Activated naive CD4-positive, alpha-beta T cell (primary cell): Measurements from ENCODE around the gene SLC9A8.

Experiments
- DNase-seq, 4 experiments: peaks; one replicate each; lab custom pipeline; 2025; lab: John Stamatoyannopoulos, UW

SLC9A8 gene

DNA sequence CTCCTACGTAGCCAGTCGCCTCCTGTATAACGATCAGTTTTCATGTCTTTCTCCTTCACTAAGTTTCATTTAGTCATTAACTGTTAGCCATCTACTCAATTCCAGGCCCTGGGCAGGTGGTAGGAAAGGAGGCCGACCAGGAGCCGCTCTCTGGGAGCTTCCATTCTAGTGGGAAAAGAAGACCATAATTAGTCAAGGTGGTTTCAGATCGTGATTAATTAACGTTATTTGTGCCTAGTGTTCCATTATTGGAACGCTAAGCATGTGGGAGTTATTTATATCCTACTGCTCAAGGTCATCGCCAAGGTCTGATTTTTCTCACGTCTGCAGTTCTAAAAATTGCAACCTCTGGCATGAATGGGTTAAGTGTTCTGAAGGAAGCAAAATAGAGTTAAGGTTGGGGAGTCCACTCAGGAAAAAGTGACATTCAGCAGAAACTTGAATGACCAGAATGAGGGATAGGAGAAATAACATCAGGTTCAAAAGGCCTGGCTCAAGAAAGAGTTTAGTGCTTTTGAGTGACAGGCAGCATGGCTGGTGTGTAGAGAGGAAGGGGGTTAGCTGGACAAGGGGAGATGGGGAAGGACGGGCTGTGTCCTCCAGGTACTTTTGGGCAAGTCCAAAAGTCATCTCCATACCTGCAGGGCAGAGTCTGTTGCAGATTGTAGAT, 812 bp downstream of the SLC9A8 start:
- no peak for DNase-seq

- no peak for DNase-seq
Measured at GRCh38 chr20:49814057-49814694, 1.5 kb downstream of the SLC9A8 start.

DNA sequence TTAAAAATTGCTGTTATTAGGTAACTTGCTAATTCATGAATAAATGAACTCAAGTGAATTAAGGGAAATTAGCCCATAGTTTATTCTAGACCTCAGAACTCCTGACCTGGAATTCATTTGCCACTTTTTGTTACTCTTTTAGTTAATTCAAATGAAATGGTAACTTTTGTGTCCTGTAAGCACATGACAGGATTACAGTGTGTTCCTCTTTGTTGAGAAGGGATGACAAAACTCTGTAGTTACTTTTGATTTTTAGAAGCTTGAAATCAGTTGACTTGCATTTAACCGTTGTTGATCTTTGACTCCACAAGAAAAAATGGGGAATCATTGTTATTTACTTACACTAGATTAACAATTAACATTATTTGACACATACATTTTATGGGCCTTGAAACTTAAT, 6.2 kb downstream of the SLC9A8 start:
- no peak for DNase-seq

GRCh38 chr20:49819702-49820101, 7.1 kb downstream of the SLC9A8 start:
- no peak for DNase-seq

GRCh38 chr20:49821381-49821780, 8.8 kb downstream of the SLC9A8 start:
- no peak for DNase-seq

- no peak for DNase-seq
Measured at GRCh38 chr20:49821870-49822331, 9.3 kb downstream of the SLC9A8 start.

DNA sequence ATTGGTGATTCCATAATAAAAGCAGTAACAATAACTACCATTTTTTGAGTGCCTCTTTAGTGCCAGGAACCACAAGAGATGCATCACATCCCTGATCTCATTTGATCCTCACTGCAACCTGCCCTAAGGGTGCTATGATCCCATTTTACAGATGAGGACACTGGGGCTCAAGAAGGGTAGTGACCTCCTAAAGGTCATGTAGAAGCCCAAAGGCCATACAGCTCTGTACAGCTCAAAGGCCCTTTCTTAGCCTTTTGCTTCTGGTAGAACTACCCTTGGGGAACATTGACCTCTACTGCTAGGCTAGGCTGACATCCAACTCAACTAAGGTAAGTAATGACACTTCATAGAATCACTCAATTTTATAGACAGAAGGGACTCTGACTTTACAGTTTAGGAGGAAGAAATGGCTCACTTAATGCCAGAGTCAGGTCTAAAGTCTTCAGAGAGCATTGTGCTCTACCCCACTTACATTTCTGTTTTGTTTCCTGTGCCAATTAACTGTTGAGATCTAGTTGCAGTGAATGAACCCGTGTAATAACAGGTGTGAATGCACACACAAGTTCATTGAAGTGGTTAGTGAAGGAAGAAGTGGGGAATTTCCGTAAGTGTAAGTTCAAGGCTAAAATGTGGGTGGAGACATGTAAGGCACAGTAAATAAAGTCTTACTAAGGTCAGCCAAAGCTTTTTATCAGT, 10.7 kb downstream of the SLC9A8 start:
- no peak for DNase-seq

DNA sequence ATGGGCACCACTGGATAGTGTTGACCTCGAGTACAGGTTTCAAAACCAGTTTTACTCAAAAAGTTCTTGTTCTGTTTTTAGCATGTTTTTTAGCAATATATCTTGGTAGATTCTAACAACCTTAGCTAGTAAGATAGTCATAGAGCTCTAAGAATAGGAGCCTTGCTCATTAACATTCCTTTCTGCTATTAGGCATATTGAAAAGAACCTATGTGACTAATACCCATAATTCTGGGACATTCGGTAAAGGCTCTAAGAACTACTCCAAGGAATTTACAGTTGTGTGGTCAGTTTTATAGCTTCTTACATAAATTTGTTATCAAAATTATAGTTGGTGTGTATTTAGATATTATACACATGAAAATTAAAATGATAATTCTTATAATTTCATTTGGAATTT, 11.6 kb downstream of the SLC9A8 start:
- DNase-seq = no peak

- DNase-seq = no peak
Measured at GRCh38 chr20:49825521-49826033, 12.9 kb downstream of the SLC9A8 start.

GRCh38 chr20:49831022-49831769, 18.6 kb downstream of the SLC9A8 start:
- no peak for DNase-seq

DNA sequence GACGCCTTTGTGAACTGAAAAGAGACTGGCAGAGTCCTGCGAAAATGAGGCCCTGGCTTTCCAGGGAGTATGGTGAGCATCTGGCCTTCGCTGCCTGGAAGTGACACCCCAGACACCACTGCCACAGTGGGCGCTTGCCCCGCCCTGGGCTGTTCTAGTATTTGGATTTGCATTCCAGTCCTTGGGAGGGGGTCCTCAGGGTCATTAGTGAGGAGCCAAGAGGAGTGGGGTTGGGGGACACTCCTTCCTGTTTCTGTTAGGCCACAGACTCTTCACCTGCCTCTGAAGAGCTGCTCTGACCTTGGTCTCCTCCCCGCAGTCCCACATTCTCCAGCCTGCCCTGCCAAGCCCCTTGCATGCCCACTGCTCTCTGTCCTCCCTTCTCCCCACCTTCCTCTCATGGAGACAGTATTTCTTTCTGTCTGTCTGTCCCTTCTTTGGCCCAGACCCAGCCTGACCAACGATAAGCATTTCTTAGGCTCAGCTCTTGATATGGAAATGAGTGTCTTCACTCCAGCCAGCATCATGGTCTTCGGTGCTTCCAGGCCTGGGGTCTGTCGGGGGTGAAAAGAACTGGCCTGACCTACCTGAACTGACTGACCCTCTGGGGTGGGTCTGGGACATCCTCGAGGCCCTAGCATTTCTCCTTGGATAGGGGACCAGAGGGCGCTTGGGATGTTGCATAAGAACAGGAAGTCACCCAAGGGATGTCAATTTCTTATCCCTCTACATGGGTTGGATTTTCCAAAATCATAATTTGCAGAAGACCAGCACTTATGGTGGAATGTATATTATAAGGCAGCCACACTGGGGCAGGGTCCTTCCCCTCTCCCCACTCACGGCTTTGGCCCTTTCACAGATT, 19.4 kb downstream of the SLC9A8 start:
- DNase-seq = no peak

- DNase-seq = no peak
Measured at GRCh38 chr20:49832632-49833327, 20.2 kb downstream of the SLC9A8 start.

DNA sequence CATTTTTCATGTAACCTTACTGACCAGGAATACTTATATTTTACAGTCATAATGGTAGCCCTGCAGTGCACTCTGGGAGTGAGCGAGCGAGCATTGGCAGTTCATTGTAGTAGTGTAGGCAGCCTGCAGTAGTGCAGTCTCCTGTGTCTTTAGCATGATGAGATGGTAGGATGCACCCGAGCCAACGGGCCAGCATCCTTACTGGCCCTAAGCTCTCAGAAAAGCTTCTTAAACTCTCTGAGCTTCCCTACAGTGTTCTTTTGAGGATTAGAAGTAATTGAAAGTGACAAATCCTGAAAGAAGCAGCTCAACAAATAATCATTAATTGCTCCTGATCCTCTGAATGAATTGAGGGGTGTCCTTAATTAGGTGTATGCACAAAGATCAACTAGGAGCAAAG, 20.9 kb downstream of the SLC9A8 start:
- no peak for DNase-seq

GRCh38 chr20:49835031-49835430, 22.4 kb downstream of the SLC9A8 start:
- DNase-seq = no peak

- no peak for DNase-seq
Measured at GRCh38 chr20:49838546-49838945, 25.9 kb downstream of the SLC9A8 start.

- no peak for DNase-seq
Measured at GRCh38 chr20:49843139-49843538, 30.5 kb downstream of the SLC9A8 start.

- no peak for DNase-seq
Measured at GRCh38 chr20:49843770-49844380, 31.2 kb downstream of the SLC9A8 start.

GRCh38 chr20:49845060-49845459, 32.4 kb downstream of the SLC9A8 start:
- no peak for DNase-seq

DNA sequence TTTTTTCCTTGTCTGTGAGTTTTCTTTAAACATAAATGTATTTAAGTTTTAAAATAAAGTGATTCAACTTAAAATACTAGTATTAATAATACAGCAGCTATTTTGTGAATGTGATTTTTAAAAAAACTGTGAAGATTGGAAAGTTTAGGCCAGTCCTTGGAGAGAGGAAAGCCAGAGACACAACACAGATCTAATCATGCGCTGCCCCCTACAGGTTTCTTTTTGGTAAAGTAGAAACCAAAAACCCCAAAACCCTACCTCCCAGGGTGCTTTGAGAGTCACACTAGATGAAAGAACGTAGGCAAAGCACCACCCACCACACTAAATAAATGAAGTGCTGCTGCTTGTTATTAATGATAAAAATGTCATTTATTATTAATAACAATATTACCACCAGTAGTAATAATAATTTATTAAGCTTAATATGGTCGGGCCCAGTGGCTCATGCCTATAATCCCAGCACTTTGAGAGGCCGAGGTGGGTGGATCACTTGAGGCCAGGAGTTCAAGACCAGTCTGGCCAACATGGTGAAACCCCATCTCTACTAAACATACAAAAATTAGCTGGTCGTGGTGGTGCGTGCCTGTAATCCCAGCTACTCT, 33.7 kb downstream of the SLC9A8 start:
- DNase-seq = no peak
